HG02588 (cell line): ENCODE data around the gene AURKA.
"Not testable (repeated sequence)": the region's sequence is repeated elsewhere in the genome, so short reads cannot be mapped to it uniquely, and the experiment has no call there.

Experiments
- ATAC-seq: cut with Tn5 transposase; IDR thresholded peaks from one replicate; pipeline ENCODE4 v1.9.1; 2021; ENCODE audit warnings: mild to moderate bottlenecking, moderate library complexity; ENCODE audit not compliant: unreplicated experiment

The AURKA gene

DNA sequence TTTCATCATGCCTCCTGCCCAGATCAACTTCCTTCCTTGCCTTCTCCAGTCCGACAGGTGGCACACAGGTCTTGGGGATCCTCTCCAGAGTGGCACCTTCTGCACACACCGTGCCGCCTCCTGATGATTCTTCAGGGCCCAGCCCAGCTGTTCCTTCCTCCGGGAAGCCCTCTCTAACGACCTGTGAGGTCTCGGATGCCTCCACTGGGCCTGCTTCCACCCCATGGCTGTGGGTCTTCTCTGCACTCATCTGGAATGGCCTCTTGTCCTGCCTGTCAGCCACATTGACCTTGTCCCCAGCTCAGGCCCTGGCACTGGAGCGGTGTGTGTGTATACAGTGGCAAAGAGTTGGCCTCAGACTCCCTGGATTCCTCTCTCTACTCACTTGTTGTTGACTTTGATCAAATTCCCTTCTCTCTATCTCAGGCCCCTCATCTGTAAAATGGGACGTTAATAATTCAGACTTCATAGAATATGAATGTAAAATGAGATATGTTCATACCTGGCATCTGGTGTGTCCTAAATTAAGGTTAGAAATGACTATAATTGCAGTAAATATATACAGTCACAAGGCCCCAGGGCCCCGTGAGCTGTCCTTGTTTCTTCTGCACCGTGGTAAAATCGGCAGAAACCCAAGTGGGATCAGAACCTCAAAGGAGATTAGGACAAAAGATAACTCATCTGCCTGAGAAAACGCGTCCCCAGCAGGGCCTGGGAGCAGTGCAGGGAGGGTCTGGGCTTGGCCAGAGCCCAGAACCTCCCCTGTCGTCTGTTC, 31.7 kb downstream of the AURKA start:
- ATAC-seq = no peak

DNA sequence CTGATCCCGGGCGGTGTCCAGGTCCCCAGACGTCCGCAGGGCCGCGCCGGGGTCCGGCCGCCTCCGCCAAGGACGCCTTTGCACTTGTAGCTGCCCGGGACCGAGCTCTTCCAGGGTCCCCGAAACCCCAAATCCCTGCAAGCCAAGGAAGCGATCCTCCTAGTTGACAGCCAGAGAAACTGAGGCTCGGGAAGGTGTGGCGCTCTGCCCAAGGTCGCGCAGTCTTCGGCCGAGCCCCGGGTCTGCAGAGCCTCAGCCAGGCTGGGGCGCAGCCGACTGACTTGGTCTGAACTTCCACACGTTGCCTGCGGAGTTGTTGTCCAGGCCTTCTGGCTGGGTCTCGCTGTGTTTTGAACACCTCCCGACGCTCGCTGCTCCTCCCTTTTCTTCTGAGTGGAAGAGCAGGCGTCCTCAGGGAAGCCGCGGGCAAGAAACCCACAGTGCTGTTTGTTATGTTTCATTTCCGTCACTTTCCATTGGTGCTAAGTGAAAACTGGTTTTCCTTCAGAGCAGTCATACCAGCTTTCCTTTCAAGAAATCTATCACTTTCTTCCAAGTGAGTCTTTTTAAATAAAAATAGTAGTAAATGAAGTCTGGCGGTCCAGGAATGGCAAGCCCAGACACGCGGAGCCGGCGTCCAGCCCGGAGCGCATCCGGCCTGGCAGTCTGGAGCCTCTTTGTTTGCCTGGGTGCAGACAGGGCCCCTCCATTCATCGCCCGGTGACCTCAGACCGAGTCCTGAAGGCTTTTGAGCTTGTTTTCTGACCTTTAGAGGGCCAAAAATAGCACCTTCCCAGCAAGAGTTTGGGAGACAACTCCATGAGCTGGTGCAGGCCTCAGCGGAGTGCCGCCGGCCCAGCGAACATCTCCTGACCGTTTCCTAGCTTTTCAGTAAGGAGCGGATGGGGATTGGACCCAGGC, 32.5 kb downstream of the AURKA start:
- ATAC-seq = peak; percentile 11

DNA sequence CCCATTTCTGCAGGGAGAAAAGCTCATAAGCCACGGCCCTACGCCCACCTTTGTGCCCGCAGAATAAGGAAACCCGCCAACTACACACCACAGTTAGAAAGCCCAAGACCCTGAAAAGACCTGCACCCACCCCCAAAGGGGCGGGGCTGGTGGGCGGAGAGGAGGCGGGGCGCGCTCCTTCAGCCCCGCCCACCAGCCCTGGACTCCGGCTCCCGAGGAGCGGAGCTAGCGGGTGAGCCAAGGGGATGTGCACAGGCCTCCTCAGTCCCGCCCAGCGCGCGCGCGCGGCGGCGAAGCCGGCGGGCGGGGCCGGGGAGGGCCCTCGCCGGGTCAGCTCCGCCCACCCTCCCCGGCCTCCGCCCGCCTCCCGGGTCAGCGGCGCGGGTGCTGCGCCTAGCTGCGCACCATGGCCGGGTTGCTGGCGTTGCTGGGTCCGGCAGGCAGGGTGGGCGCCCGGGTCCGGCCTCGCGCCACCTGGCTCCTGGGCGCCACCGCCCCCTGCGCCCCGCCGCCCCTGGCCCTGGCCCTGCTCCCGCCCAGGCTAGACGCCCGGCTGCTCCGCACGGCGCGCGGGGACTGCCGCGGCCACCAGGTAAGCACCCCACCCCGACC, 33.3 kb downstream of the AURKA start, which contains the start of gene FAM210B:
Gene FAM210B (plus strand): TSS at position 375 of the 612 bp plus-strand sequence. CDS start 32 bp downstream, at position 407.
- peak; percentile 99 for ATAC-seq

DNA sequence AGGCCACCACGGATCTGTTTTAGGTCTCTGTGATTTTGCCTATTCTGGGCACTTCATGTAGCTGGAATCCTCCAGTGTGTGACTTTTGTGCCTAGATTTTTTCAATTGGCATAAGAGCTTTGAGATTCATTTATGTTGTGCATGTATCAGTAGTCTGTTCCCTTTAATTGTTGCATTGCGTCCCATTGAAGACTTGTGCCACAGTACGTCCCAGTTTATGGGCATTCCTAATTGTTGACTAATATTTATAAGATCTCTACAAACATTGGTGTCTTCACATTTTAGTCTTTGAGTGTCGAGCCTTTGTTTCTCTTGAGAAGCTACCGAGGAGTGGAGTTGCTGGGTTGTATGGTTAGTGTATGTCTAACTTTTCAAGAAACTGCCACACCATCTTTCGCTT, 33.9 kb downstream of the AURKA start:
- no peak for ATAC-seq

DNA sequence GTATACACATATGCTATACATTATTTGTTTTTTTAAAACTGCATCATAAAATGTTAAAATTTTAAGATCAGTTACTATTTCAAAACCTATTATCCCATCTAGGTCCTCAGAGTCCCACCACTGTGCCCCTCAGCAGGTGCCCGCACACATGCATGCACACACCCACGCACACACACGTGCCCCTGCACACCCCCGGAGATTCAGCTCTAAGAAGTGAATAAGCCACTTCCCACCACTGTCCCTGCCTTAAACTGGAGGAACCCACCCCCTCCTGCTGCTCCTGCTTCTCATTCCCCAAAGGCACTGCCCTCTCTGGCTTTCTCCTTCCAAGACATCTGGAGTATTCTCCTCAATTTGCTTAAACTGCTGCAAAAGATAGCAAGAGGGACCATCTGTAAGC, 38.7 kb downstream of the AURKA start:
- ATAC-seq = no peak

DNA sequence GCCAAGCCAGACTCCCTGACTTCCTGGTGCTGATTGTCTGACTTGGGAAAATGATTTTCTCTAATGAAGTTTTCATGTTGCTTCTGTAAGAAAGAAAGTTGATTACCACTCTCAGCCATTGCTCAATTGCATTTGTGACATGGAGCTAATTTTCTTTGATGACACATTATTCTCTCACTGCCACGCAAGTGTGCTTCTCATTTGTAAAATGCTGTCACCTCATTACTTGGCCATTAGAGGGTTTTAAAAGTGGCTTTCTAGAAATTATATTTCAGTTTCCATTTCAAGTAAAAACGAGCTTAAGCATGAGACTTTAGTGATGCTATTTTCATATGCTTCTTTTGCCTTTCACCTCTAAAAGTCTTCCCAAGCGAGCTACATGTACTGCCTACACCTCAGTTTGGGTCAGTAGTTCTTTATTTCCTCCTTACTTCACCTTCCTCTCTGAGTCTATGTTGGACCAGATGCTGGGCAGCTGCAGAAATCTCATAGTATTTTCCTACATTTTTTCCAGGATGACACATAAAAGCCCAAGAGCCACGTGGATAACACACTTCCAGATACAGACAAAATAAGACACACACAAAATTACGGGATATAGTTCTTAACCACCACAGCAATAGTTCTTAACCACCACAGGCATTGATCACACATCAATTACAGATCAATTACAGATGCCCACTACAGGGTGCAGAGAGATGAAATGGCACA, 39.5 kb downstream of the AURKA start:
- no peak for ATAC-seq

DNA sequence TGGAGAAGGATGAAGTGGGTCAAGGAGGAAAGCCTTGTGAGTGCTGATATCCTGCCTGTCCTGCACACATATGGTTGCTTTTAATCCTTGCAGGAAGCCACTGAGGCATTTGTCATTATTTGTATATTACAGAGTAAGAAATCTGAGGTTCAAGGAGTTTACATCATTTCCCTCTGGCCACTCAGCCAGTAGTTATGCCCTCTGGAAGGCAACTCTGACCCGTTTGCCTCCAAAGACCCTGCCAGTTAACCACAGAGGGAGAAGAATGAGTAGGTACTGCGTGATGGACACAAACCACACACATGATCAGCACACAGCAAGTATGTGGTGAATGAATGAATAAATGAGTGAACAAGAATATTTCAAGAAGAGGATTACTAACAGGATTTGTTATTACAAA, 41.2 kb downstream of the AURKA start:
- no peak for ATAC-seq

DNA sequence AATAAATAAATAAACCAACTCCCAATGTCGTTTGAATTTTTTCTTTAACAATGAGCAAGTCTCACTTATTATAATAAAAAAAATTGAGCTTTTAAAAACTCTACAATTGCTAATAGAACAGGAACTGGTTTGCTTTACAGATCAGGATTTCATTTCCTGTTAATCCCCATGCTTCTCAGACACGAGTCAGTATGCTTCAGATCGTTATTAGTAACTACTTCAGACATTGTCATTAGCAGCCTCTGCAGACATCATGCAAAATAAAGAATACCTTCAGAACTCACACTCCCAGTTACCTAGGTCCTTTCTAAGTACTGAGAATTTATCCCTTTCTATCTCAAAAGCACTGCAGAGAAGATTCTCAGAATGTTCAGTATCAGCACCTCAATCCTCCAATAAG, 43.3 kb downstream of the AURKA start:
- ATAC-seq = no peak

DNA sequence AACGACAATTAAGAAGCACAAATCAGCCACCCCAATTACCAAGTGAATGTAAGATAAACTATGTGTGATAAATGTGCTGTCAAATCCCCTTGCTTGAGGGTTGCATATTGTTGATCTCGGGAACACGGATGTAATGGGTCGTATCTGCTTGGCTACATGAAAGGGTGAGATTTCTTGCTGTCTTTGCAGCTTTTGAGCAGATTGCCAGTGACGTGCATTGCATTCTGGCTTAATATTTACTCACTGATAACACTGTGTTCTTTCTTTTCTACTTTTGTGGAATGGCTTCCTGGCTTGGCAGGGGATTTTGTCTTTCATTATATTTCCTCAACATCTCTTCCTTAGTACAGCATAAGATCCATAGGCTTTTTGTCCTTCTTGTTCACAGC, 43.7 kb downstream of the AURKA start:
- ATAC-seq = no peak

DNA sequence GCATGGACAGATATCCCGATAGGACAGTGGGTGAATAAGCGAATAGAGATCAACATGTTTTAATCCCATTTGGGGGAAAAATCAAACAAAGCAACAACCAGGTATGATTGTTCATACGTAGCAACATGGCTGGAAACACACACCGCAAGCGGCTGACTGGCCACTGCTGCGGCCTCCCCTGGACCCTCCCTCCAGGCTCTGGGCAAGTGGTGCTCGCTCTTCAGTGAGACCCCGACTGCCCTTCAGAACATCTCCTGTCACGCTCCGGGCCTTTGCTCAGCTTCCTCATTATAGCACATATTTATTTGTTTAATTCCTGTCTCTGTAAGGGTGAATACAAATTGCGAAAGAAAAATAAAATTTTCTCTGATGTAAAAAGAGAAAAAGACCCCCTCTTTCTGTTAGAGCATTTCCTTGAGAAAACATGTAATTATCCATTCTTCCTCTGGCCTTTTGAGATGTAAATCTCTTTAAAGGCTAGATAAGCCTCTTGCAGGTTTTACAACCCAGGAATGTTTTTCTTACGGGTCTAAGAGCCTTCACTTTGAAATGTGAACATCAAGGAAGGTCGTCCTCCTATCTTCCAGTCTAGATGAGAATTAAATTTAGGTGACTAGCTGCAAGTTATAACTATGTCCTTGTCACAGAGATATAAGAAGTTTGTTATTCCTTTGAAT, 44.2 kb downstream of the AURKA start:
- no peak for ATAC-seq

DNA sequence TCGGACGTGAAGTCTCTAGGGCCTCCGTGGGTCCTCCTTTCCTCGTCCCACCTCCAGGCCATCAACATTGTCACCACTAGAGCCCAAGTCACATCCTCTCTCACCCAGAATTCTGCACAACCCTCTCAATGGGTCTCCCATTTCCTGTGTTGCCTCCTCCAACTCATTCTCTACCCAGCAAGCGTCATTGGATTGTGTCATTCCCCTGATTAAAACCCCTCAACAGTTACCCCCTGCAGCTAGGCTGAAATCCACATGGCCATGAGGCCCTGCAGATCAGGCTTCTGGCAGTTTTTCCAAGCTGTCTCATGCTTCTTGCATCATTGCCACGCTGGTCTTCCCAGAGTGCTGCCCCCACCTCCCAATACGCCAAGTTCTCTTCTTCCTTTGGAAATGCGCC, 46.1 kb downstream of the AURKA start:
- no peak for ATAC-seq

DNA sequence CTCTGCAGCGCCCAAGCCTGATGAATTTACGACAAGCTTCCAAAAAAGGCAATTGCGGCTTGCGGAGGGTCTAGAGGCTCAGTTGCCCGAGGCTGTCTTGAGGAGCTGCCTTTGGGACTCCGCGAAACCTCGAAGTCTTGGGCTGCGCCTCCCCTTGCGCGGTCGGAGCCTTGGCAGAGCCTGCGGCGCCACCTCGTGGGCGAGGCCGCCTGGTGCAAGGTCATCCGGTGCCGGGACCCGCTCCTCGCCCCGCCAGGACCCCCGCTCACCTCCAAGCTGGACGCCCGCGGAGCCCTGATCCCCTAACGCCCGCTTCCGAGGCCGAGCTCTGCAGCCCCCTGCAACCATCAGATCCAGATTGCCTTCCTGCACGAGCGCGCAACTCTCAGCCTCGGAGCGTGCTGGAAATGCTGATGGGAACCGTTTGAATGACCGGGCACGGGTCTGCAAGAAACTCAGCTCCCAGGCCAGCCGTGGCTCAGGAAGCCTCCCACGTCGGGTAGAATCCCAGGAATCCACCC, 48.1 kb downstream of the AURKA start:
- ATAC-seq = no peak

DNA sequence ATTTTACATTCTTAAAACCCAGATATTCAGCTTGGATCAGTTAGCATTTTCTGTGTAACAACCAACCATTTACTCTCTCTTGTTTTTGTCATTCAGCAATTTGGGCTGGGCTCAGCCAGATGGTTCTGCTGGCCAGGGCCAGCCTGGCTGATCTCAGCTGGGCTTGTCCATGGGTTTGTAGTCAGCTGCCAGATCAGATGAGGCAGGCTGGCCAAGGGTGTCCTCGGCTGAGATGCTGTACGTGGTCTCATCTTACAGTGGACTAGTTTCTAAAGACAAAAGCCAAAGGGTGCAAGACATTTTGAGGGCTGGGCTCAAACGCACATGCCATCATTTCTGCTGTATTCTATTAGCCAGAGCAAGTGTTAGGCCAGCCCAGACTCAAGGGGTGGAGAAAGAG, 49.2 kb downstream of the AURKA start:
- ATAC-seq = no peak

DNA sequence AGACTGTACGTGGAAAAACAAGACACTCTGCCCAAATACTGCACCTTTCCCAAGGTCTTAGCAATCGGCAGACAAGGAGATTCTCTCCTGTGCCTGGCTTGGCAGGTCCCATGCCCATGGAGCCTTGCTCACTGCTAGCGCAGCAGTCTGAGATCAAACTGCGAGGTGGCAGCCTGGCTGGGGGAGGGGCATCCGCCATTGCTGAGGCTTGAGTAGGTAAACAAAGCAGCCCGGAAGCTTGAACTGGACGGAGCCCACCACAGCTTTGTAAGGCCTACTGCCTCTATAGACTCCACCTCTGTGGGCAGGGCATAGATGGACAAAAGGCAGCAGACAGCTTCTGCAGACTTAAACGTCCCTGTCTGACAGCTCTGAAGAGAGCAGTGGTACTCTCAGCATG, 55.3 kb downstream of the AURKA start:
- not testable (repeated sequence) for ATAC-seq

DNA sequence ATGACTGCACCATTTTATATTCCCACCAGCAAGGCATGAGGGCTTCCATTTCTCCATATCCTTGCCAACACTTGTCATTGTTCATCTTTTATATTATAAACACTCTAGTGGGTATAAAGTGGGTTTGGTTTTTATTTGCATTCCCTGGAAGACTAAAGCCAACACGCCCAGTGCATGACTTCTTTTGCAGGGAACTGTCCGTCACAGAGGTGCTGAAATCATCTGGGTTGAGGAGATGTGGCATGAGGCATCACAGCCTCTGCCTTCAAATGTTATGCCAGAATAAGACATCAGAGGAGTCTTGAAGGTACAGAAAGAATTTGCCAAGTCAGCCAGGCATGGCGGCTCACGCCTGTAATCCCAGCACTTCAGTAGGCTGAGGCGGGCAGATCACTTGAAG, 63.2 kb downstream of the AURKA start:
- no peak for ATAC-seq

DNA sequence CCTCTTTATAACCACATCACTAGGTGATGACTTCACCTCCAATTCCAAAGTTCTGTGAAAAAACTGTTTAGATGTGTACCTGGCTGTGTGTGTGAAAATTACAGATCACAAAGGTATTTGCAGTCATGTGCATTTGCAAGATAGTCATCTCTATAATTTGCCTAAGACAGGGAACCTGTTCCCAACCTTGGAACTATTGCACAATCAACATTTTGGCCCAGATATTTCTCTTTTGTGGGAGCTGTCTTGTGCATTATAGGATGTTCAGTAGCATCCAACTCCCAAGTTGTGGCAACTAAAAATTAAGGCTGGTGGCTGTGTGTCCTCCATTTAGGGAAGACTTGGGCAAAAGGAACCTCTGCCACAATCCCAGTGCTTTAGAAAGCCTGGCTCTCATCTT, 67.2 kb downstream of the AURKA start:
- no peak for ATAC-seq

DNA sequence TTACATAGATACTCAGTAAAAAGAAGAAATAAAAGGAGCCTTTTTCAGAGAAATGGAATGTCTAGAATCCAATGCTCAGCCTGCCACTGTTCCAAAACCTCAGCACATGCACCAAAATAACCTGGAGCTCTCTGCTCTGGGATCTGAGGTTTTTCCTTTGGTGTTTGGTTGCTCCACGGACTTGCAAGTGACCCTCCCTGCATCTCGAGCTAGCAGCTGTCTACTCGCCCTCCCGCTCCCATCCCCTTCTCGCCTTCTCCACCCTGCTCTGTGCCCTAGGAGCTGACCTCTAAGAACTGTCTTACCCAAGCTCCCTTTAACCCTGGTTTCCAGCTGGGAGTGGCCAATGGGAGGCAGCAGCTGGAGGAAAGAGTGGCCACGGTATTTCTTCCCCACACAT, 68.4 kb downstream of the AURKA start:
- no peak for ATAC-seq

DNA sequence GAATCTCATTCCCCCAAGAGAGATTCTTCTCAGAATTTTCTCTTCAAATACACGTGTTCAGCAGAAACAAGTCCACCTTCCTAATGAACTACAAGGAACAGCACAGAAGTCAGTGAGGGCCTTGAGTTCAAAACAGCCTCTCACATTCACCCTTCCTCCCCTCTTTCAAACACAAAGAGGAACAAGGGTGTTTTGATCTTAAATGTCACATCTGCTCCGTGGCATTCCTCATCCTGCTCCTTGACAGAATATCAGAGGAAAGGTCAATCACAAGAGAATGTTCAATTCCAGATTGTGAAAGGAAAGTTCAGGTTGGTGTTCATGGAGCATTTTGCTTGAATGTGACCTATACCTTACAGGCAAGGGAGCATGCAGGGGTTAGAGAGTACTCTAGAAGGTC, 68.8 kb downstream of the AURKA start:
- ATAC-seq = no peak

DNA sequence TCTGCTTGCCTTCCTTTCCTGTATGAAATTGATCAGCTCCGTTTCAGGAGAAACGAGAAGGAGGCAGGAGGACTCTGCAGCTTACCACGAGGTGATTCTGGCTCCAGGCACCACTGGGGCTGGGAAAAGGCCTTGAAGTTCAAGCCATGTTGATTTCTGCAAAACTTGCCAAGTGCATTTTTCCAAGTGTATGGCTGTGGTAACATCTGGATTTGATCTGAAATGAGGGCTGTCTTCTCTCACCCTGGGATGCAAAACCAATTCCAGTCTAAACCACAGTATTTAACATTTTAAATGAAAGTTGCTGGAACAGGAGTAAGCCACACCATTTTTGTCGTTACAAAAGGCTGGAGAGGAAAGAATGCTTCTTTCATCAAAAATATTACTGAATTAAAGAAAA, 69.3 kb downstream of the AURKA start:
- no peak for ATAC-seq
